GM12878 (cell line): ENCODE data around the gene THNSL1. TPM values are rescaled to one million over a fixed set of nuclear protein-coding genes. Genes with fewer than 3 reads are reported as not detected.

Source experiments
- ATAC-seq: fragments of 200-7000 bp; cut with Tn5 transposase; 3 replicates; pipeline ENCODE4 v1.9.1; 2020; ENCODE audit warnings: mild to moderate bottlenecking, moderate library complexity
- BruUV-seq: library from RNA; stranded (reverse); fragments of 400-500 nt; replicated peaks from 2 replicates; lab custom pipeline; 2021; lab: Mats Ljungman, UMichigan
- CTCF ChIA-PET: fragments of 300-600 bp; sonication (Branson Sonifier 250); formaldehyde crosslinking; extraction: SDS; loops from one replicate; lab custom pipeline; 2021; ENCODE audit warnings: inconsistent platforms; lab: Yijun Ruan, JAX
- POLR2A ChIA-PET: fragments of 350-600 bp; formaldehyde crosslinking; extraction: SDS; loops from one replicate; lab custom pipeline; 2021; ENCODE audit warnings: inconsistent platforms; lab: Charles Lee
- RAD21 ChIA-PET: fragments of 300-600 bp; sonication (Branson Sonifier 250); formaldehyde crosslinking; loops from one replicate; lab custom pipeline; 2023; ENCODE audit warnings: antibody characterized with exemption; ENCODE audit not compliant: unreplicated experiment; lab: Charles Lee
- SMC1A ChIA-PET: fragments of 300-600 bp; sonication (Branson Sonifier 250); formaldehyde crosslinking; loops from one replicate; lab custom pipeline; 2023; ENCODE audit not compliant: unreplicated experiment, uncharacterized antibody; lab: Charles Lee
- DNase-seq: peaks from one replicate; pipeline ENCODE4 v3.0.0-alpha.2; 2011; ENCODE audit warnings: low read depth, low spot score
- FAIRE-seq: peaks from 3 replicates; lab custom pipeline; 2011; peaks lifted over from hg19 to GRCh38; lab: Jason Lieb, UNC
- H2AFZ ChIP-seq: 2 replicates; pipeline ENCODE4 v1.6.0; 2011; ENCODE audit warnings: low read depth, low read length, control low read depth; ENCODE audit not compliant: control insufficient read depth
- H3K27ac ChIP-seq: 2 replicates; pipeline ENCODE4 v1.5.1; 2011; ENCODE audit warnings: control low read depth; ENCODE audit not compliant: control insufficient read depth, insufficient read depth
- H3K27me3 ChIP-seq, 2 experiments: replicated peaks in 1 of 2; 2 replicates each; pipeline versions ENCODE4 v1.6.0 to v1.6.1; 2011; ENCODE audit warnings: low read length in 1 of 2; ENCODE audit not compliant: control insufficient read depth in 2 of 2, insufficient read depth in 2 of 2
- H3K36me3 ChIP-seq, 2 experiments: 2 replicates each; pipeline ENCODE4 v1.5.1; 2011; ENCODE audit warnings: low read length in 1 of 2; ENCODE audit not compliant: control insufficient read depth in 2 of 2, insufficient read depth in 2 of 2
- H3K4me1 ChIP-seq: 2 replicates; pipeline ENCODE4 v1.6.1; 2011; ENCODE audit warnings: mild to moderate bottlenecking, low read length, moderate library complexity, mixed read lengths; ENCODE audit not compliant: control insufficient read depth, insufficient read depth
- H3K4me2 ChIP-seq: 2 replicates; pipeline ENCODE4 v1.6.0; 2011; ENCODE audit warnings: control low read depth; ENCODE audit not compliant: control insufficient read depth, insufficient read depth
- H3K4me3 ChIP-seq: fragments of 200-600 bp; sonication (generic); 2 replicates; pipeline ENCODE4 v1.5.1; 2016
- H3K79me2 ChIP-seq: 2 replicates; pipeline ENCODE4 v1.6.0; 2011; ENCODE audit warnings: low read length; ENCODE audit not compliant: control insufficient read depth, insufficient read depth
- H3K9ac ChIP-seq: 2 replicates; pipeline ENCODE4 v1.8.0; 2011; ENCODE audit warnings: low read length, control low read depth, mixed read lengths; ENCODE audit not compliant: control insufficient read depth, insufficient read depth
- H3K9me3 ChIP-seq: replicated peaks from 3 replicates; pipeline ENCODE4 v1.5.1; 2011; ENCODE audit warnings: mild to moderate bottlenecking, low read length; ENCODE audit not compliant: control insufficient read depth, insufficient read depth
- H4K20me1 ChIP-seq: 2 replicates; pipeline ENCODE4 v1.6.0; 2011; ENCODE audit not compliant: control insufficient read depth, insufficient read depth
- EED ChIP-seq: sonication (generic); IDR thresholded peaks from 2 replicates; pipeline ENCODE4 v1.6.1; 2016; ENCODE audit warnings: antibody characterized with exemption, low read depth
- EGR1 ChIP-seq, 2 experiments: IDR thresholded peaks; 1 replicate in 1 of 2; 2 replicates in 1 of 2; pipeline ENCODE4 v1.6.1; 2011 to 2012; ENCODE audit warnings: low read depth in 2 of 2, low read length in 2 of 2, borderline replicate concordance in 1 of 2, mild to moderate bottlenecking in 1 of 2, moderate library complexity in 1 of 2
- PAX8 ChIP-seq: fragments of 450-650 bp; IDR thresholded peaks from 2 replicates; pipeline ENCODE4 v1.6.1; 2017; ENCODE audit warnings: mild to moderate bottlenecking, moderate library complexity
- ZNF274 ChIP-seq: IDR thresholded peaks from one replicate; pipeline ENCODE4 v1.8.0; 2011; ENCODE audit not compliant: insufficient read length, insufficient read depth
- ZNF622 ChIP-seq: fragments of 450-650 bp; IDR thresholded peaks from 2 replicates; pipeline ENCODE4 v1.6.1; 2017; ENCODE audit warnings: mild to moderate bottlenecking, inconsistent platforms
- WGBS: methylation state at CpG from one replicate; pipeline ENCODE4 v1.1.6; 2016; ENCODE audit warnings: low lambda C conversion rate; ENCODE audit not compliant: insufficient replicate concordance, insufficient coverage; ENCODE audit errors: missing lambda C conversion rate; 5-methylcytosine and 5-hydroxymethylcytosine counted together
- in situ Hi-C: fragments of 300-500 bp; cut with MboI; formaldehyde crosslinking; loops from 9 replicates; pipeline ENCODE4 v1.14.3; 2018; ENCODE audit warnings: mixed read lengths
- intact Hi-C: fragments of 100-400 bp; cut with micrococcal nuclease; formaldehyde crosslinking; loops from one replicate; pipeline ENCODE4 v1.14.2; 2022; ENCODE audit not compliant: unreplicated experiment
- polyA plus RNA-seq, 11 experiments: library from polyadenylated mRNA; depleted of rRNA in 4 of 11; unstranded in 6 of 11; stranded (reverse) in 5 of 11; fragments of >200 nt; fragmentation: Nextera tagmentation in 4 of 11; fragmentation: Illumina TruSeq in 1 of 11; extraction: Ambion mirVana in 4 of 11; extraction: Trizol in 1 of 11; gene quantifications; 1 replicate in 1 of 11; 2 replicates in 10 of 11; pipeline versions ENCODE4 v1.2.1 to v1.2.3, GENCODE V29; 2011 to 2016; ENCODE audit warnings: inconsistent platforms in 2 of 11, missing spikeins in 2 of 11, low read depth in 1 of 11
- total RNA-seq, 4 experiments: library from RNA; depleted of rRNA in 3 of 4; stranded (reverse); fragments of >200 nt in 3 of 4; fragmentation: Illumina TruSeq in 1 of 4; extraction: Trizol in 1 of 4; gene quantifications; 2 replicates each; pipeline versions ENCODE4 v1.2.1 to v1.2.3, GENCODE V29; 2013 to 2021
- TF ChIP-seq, protein P1 (sequence below): fragments of 450-650 bp; formaldehyde crosslinking; IDR thresholded peaks from 2 replicates; pipeline ENCODE4 v1.5.0; 2022; ENCODE audit warnings: mild to moderate bottlenecking, missing genetic modification characterization
- TF ChIP-seq, protein P2 (sequence below): fragments of 150-350 bp; IDR thresholded peaks from 2 replicates; pipeline ENCODE4 v1.6.1; 2016; ENCODE audit warnings: low read depth, low read length

The THNSL1 gene
- total and polyA plus RNA-seq, 10 of the 15 experiments (the other 5 are each of a cell fraction or from before 2014, with no cell fraction given) = 4.2 to 17.5 (median 6.2) TPM

DNA sequence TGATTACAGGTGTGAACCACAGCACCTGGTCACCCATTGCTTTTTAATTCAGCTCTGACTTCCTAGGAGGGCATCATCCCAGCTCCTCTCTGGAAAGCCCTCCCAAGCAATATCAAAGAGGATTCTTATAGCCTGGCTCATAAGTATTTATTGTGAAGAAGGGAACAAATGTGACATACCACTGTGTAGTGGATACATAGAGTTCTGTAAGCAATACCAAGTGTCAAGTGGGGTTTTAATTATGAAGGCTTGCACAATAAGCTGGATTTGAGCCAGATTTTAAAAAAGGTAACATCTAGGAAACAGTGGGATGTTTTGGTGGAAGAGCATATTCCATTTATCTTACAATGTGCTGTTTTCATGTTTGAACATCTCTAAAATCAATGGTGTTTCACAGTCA is 45.0 kb upstream of the THNSL1 start:
- in situ Hi-C loops (no loop called here), intact Hi-C loops (no loop called here)
- POLR2A ChIA-PET = no interaction called here
- DNase-seq (no peak), FAIRE-seq (no peak), ATAC-seq (no peak)
- Histone ChIP-seq H3K4me3 (no peak overlapping the region), H3K27me3 (no peaks in the 10 kb centered on the region), H3K27ac (no peak overlapping the region), H3K9me3 (no peaks in the 10 kb centered on the region; the same call in 2 of the 3 replicates), H3K9ac (no peak overlapping the region), H4K20me1 (no peaks in the 10 kb centered on the region), H3K36me3 (no peaks in the 10 kb centered on the region), H3K79me2 (no peaks in the 10 kb centered on the region), H3K4me1 (no peaks in the 10 kb centered on the region), H2AFZ (no peak overlapping the region), H3K4me2 (no peak overlapping the region)
- BruUV-seq = no TSS peak
- TF ChIP-seq EGR1 (IDR thresholded peaks at IDR 0.05; ENCODE audit: borderline replicate concordance in 1 of 2, low read depth in 2 of 2, low read length in 2 of 2) = no peak
- TF ChIP-seq EED = no peak
- SMC1A ChIA-PET = interaction anchor here (1.2 to 2.8 kb wide), 3 partner anchors 10 to 20 kb away, joined by 3 to 8 read pairs (median 5); no protein-coding TSS in a partner anchor
- CTCF ChIA-PET = interaction anchor here (1.0 to 1.5 kb wide), 4 partner anchors 9 to 41 kb away, joined by 3 to 5 read pairs (median 4); no protein-coding TSS in a partner anchor
- RAD21 ChIA-PET = no interaction called here

DNA sequence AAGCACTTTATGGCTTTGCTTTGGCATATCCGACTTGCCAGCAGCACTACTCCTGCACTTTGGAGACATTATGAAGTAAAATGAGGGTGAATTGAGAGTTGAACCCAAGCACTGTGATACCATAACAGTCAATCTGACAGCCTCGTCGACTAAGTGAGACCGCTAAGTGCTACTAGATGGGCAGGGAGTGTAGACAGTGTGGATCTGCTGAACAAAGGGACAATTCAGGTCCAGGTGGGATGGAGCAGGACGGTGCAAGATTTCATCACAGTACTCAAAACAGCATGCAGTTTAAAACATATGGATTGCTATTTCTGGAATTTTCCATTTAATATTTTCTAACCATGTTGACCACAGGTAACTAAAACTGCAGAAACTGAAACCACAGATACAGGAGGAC is 43.2 kb upstream of the THNSL1 start:
- FAIRE-seq (no peak), DNase-seq (no peak), ATAC-seq (no peak; the same call in 2 of the 3 replicates)
- no peak overlapping the region for H3K9ac ChIP-seq
- H3K4me3 ChIP-seq = no peak overlapping the region
- no peaks in the 10 kb centered on the region for H3K27me3 ChIP-seq
- no peaks in the 10 kb centered on the region for H3K79me2 ChIP-seq
- ChIA-PET RAD21 (no interaction called here), POLR2A (no interaction called here), CTCF (interaction anchor here (1.2 kb wide), 1 partner anchor 14 kb away, joined by 3 read pairs; no protein-coding TSS in a partner anchor), SMC1A (interaction anchor here (1.6 kb wide), 1 partner anchor 21 kb away, joined by 5 read pairs; no protein-coding TSS in a partner anchor)
- H3K27ac ChIP-seq = no peak overlapping the region
- no peaks in the 10 kb centered on the region; the same call in 2 of the 3 replicates for H3K9me3 ChIP-seq
- H3K4me2 ChIP-seq = no peak overlapping the region
- BruUV-seq = no TSS peak
- H3K36me3 ChIP-seq = no peaks in the 10 kb centered on the region
- 71% methylated on average over 5 of the region's 5 CpGs for WGBS
- H2AFZ ChIP-seq = no peak overlapping the region
- in situ Hi-C loops = no loop called here
- intact Hi-C loops = no loop called here
- H4K20me1 ChIP-seq = no peaks in the 10 kb centered on the region
- H3K4me1 ChIP-seq = no peaks in the 10 kb centered on the region
- TF ChIP-seq, protein P1, sequence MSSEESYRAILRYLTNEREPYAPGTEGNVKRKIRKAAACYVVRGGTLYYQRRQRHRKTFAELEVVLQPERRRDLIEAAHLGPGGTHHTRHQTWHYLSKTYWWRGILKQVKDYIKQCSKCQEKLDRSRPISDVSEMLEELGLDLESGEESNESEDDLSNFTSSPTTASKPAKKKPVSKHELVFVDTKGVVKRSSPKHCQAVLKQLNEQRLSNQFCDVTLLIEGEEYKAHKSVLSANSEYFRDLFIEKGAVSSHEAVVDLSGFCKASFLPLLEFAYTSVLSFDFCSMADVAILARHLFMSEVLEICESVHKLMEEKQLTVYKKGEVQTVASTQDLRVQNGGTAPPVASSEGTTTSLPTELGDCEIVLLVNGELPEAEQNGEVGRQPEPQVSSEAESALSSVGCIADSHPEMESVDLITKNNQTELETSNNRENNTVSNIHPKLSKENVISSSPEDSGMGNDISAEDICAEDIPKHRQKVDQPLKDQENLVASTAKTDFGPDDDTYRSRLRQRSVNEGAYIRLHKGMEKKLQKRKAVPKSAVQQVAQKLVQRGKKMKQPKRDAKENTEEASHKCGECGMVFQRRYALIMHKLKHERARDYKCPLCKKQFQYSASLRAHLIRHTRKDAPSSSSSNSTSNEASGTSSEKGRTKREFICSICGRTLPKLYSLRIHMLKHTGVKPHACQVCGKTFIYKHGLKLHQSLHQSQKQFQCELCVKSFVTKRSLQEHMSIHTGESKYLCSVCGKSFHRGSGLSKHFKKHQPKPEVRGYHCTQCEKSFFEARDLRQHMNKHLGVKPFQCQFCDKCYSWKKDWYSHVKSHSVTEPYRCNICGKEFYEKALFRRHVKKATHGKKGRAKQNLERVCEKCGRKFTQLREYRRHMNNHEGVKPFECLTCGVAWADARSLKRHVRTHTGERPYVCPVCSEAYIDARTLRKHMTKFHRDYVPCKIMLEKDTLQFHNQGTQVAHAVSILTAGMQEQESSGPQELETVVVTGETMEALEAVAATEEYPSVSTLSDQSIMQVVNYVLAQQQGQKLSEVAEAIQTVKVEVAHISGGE = no peak
- no peak for TF ChIP-seq PAX8
- TF ChIP-seq ZNF622 = no peak
- no peak for TF ChIP-seq ZNF274
- TF ChIP-seq, protein P2, sequence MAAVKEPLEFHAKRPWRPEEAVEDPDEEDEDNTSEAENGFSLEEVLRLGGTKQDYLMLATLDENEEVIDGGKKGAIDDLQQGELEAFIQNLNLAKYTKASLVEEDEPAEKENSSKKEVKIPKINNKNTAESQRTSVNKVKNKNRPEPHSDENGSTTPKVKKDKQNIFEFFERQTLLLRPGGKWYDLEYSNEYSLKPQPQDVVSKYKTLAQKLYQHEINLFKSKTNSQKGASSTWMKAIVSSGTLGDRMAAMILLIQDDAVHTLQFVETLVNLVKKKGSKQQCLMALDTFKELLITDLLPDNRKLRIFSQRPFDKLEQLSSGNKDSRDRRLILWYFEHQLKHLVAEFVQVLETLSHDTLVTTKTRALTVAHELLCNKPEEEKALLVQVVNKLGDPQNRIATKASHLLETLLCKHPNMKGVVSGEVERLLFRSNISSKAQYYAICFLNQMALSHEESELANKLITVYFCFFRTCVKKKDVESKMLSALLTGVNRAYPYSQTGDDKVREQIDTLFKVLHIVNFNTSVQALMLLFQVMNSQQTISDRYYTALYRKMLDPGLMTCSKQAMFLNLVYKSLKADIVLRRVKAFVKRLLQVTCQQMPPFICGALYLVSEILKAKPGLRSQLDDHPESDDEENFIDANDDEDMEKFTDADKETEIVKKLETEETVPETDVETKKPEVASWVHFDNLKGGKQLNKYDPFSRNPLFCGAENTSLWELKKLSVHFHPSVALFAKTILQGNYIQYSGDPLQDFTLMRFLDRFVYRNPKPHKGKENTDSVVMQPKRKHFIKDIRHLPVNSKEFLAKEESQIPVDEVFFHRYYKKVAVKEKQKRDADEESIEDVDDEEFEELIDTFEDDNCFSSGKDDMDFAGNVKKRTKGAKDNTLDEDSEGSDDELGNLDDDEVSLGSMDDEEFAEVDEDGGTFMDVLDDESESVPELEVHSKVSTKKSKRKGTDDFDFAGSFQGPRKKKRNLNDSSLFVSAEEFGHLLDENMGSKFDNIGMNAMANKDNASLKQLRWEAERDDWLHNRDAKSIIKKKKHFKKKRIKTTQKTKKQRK = no peak
